Keratinocyte (primary cell): ENCODE results near the gene PLPP4. TPM values are rescaled to one million over a fixed set of nuclear protein-coding genes. Genes with fewer than 3 reads are reported as not detected.

ENCODE experiments used
- DNase-seq: peaks from one replicate; pipeline ENCODE4 v3.0.0-alpha.2; 2011; ENCODE audit warnings: low read depth, missing footprints, low spot score
- FAIRE-seq: peaks from 2 replicates; lab custom pipeline; 2011; peaks lifted over from hg19 to GRCh38; lab: Jason Lieb, UNC
- H2AFZ ChIP-seq: 2 replicates; pipeline ENCODE4 v1.6.0; 2012; ENCODE audit warnings: low read length, control low read depth, inconsistent platforms; ENCODE audit not compliant: control insufficient read depth
- H3K27ac ChIP-seq: 2 replicates; pipeline ENCODE4 v1.5.1; 2011; ENCODE audit warnings: low read length; ENCODE audit not compliant: control insufficient read depth, insufficient read depth
- H3K27me3 ChIP-seq: 3 replicates; pipeline ENCODE4 v1.6.0; 2011; ENCODE audit warnings: low read length; ENCODE audit not compliant: control insufficient read depth, insufficient read depth; ENCODE audit errors: extremely low read depth
- H3K36me3 ChIP-seq, 2 experiments: 2 replicates in 1 of 2; 3 replicates in 1 of 2; pipeline ENCODE4 v1.5.1; 2011; ENCODE audit warnings: low read length in 2 of 2, mild to moderate bottlenecking in 1 of 2; ENCODE audit not compliant: control insufficient read depth in 2 of 2, insufficient read depth in 2 of 2; ENCODE audit errors: extremely low read depth in 1 of 2
- H3K4me1 ChIP-seq: 3 replicates; pipeline ENCODE4 v1.5.1; 2011; ENCODE audit warnings: low read length; ENCODE audit not compliant: control insufficient read depth, insufficient read depth; ENCODE audit errors: extremely low read depth
- H3K4me2 ChIP-seq: 3 replicates; pipeline ENCODE4 v1.6.0; 2011; ENCODE audit warnings: low read depth, low read length; ENCODE audit not compliant: control insufficient read depth, insufficient read depth; ENCODE audit errors: extremely low read depth
- H3K4me3 ChIP-seq, 3 experiments: fragments of 200-600 bp in 1 of 3; sonication (generic) in 1 of 3; 2 replicates in 2 of 3; 3 replicates in 1 of 3; pipeline ENCODE4 v1.5.1; 2011 to 2016; ENCODE audit warnings: low read length in 3 of 3, mild to moderate bottlenecking in 3 of 3, control low read depth in 2 of 3, inconsistent platforms in 1 of 3, low read depth in 1 of 3, mixed read lengths in 1 of 3, mixed run types in 1 of 3, moderate library complexity in 1 of 3; ENCODE audit not compliant: control insufficient read depth in 2 of 3, insufficient read depth in 2 of 3; ENCODE audit errors: extremely low read depth in 1 of 3
- H3K79me2 ChIP-seq: 2 replicates; pipeline ENCODE4 v1.6.0; 2012; ENCODE audit warnings: low read length; ENCODE audit not compliant: control insufficient read depth, insufficient read depth
- H3K9ac ChIP-seq: 3 replicates; pipeline ENCODE4 v1.6.0; 2011; ENCODE audit warnings: low read length; ENCODE audit not compliant: control insufficient read depth, insufficient read depth; ENCODE audit errors: extremely low read depth
- H3K9me1 ChIP-seq: 3 replicates; pipeline ENCODE4 v1.6.0; 2011; ENCODE audit warnings: low read length; ENCODE audit not compliant: control insufficient read depth, insufficient read depth; ENCODE audit errors: extremely low read depth
- H3K9me3 ChIP-seq: 2 replicates; pipeline ENCODE4 v1.5.1; 2012; ENCODE audit warnings: low read depth, low read length; ENCODE audit not compliant: control insufficient read depth
- H4K20me1 ChIP-seq: 3 replicates; pipeline ENCODE4 v1.6.0; 2011; ENCODE audit warnings: low read length; ENCODE audit not compliant: control insufficient read depth, insufficient read depth; ENCODE audit errors: extremely low read depth
- EZH2 ChIP-seq: IDR thresholded peaks from one replicate; pipeline ENCODE4 v1.6.1; 2012; ENCODE audit warnings: inconsistent platforms, mild to moderate bottlenecking, low read length, moderate library complexity
- dilution Hi-C: fragments of 300-500 bp; cut with MboI; formaldehyde crosslinking; loops from one replicate; pipeline ENCODE4 v1.7.0; 2020; ENCODE audit warnings: low sequenced_read_pairs; ENCODE audit not compliant: extremely low pct_ligation_motif_present
- polyA plus RNA-seq, 5 experiments: library from polyadenylated mRNA; depleted of rRNA in 3 of 5; stranded (reverse) in 3 of 5; stranded (forward) in 1 of 5; unstranded in 1 of 5; fragments of >200 nt; gene quantifications; 1 replicate in 1 of 5; 2 replicates in 3 of 5; 3 replicates in 1 of 5; pipeline versions ENCODE4 v1.2.1 to v1.2.3, GENCODE V29; 2011 to 2012; ENCODE audit warnings: missing spikeins in 2 of 5, low read depth in 1 of 5, low replicate concordance in 1 of 5
- TF ChIP-seq, protein P1 (sequence below), 3 experiments: IDR thresholded peaks in 1 of 3; conservative IDR thresholded peaks in 1 of 3; optimal IDR thresholded peaks in 1 of 3; 2 replicates in 2 of 3; 3 replicates in 1 of 3; pipeline versions ENCODE3 to v1.5.1; 2011; ENCODE audit warnings: low read length in 3 of 3, mild to moderate bottlenecking in 3 of 3, moderate library complexity in 2 of 3, control low read depth in 1 of 3, inconsistent platforms in 1 of 3; ENCODE audit not compliant: insufficient read depth in 2 of 3; ENCODE audit errors: extremely low read depth in 1 of 3

Gene PLPP4
- polyA plus RNA-seq, 1 donor (not counting 4 experiments of a cell fraction or from before 2014, with no cell fraction given) = 0.76 TPM

DNA sequence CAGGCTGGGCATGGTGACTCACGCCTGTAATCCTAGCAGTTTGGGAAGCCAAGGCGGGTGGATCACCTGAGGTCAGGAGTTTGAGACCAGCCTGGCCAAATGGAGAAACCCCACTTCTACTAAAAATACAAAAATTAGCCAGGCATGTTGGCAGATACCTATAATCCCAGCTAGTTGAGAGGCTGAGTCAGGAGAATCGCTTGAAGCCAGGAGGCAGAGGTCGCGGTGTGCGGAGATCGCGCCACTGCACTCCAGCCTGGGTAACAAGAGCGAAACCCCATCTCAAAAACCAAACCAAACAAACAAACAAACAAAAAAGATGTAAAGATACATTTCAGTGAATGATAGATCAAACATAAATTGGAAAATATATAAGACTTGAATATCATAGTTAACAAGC lies 105.9 kb downstream of the PLPP4 start:
- H3K4me3 ChIP-seq = no peak overlapping the region
- no peaks in the 10 kb centered on the region for H3K9me1 ChIP-seq
- no peak overlapping the region for H3K27ac ChIP-seq
- H3K4me1 ChIP-seq = no peaks in the 10 kb centered on the region
- no peaks in the 10 kb centered on the region for H3K79me2 ChIP-seq
- dilution Hi-C loops = no loop called here
- H3K36me3 ChIP-seq = no peaks in the 10 kb centered on the region
- TF ChIP-seq EZH2 = no peak
- TF ChIP-seq, protein P1, sequence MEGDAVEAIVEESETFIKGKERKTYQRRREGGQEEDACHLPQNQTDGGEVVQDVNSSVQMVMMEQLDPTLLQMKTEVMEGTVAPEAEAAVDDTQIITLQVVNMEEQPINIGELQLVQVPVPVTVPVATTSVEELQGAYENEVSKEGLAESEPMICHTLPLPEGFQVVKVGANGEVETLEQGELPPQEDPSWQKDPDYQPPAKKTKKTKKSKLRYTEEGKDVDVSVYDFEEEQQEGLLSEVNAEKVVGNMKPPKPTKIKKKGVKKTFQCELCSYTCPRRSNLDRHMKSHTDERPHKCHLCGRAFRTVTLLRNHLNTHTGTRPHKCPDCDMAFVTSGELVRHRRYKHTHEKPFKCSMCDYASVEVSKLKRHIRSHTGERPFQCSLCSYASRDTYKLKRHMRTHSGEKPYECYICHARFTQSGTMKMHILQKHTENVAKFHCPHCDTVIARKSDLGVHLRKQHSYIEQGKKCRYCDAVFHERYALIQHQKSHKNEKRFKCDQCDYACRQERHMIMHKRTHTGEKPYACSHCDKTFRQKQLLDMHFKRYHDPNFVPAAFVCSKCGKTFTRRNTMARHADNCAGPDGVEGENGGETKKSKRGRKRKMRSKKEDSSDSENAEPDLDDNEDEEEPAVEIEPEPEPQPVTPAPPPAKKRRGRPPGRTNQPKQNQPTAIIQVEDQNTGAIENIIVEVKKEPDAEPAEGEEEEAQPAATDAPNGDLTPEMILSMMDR (optimal IDR thresholded peaks at IDR 0.05 in 1 of 3, IDR thresholded peaks at IDR 0.05 in 1 of 3, conservative IDR thresholded peaks at IDR 0.05 in 1 of 3; ENCODE audit: extremely low read depth in 1 of 3, insufficient read depth in 2 of 3, low read length in 3 of 3) = no peak
- H3K9me3 ChIP-seq = no peaks in the 10 kb centered on the region
- DNase-seq (no peak), FAIRE-seq (no peak)
- no peak overlapping the region for H2AFZ ChIP-seq
- H3K4me2 ChIP-seq = no peak overlapping the region
- no peaks in the 10 kb centered on the region for H4K20me1 ChIP-seq
- no peaks in the 10 kb centered on the region for H3K27me3 ChIP-seq
- H3K9ac ChIP-seq = no peak overlapping the region

DNA sequence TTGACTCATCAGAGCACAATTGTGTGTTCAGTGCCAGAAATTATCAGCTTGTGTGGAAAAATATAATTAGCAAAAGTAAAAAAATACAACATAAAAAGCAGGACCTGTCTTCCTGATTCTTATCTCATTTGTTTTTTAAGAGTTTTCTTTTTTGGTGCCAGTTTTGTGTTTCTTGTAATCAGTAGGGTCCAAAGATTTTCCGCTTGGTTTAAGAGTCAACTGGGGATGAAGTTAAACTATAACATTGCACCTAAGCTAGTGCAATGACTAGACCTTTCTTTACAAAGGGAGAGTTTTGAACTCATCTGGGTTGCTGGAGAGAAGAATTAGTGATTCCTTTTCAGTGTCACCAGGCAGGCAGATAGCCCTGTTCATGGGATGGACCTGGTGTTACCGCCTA lies 113.4 kb downstream of the PLPP4 start:
- Histone ChIP-seq H3K27ac (no peak overlapping the region), H3K27me3 (peaks cover under 1% of the 10 kb centered on the region), H3K36me3 (no peaks in the 10 kb centered on the region), H3K4me1 (no peaks in the 10 kb centered on the region), H3K9me3 (no peaks in the 10 kb centered on the region), H4K20me1 (no peaks in the 10 kb centered on the region), H2AFZ (no peak overlapping the region), H3K4me2 (no peak overlapping the region), H3K4me3 (no peak overlapping the region), H3K79me2 (no peaks in the 10 kb centered on the region), H3K9me1 (no peaks in the 10 kb centered on the region), H3K9ac (no peak overlapping the region)
- no peak for DNase-seq
- FAIRE-seq = no peak
- dilution Hi-C loops = no loop called here
- TF ChIP-seq, protein P1 (optimal IDR thresholded peaks at IDR 0.05 in 1 of 3, IDR thresholded peaks at IDR 0.05 in 1 of 3, conservative IDR thresholded peaks at IDR 0.05 in 1 of 3; ENCODE audit: extremely low read depth in 1 of 3, insufficient read depth in 2 of 3, low read length in 3 of 3) = no peak
- no peak for TF ChIP-seq EZH2
